ENCODE results near the gene RANBP17.
"Not testable (repeated sequence)": the region's sequence is repeated elsewhere in the genome, so short reads cannot be mapped to it uniquely, and the experiment has no call there.

Gene RANBP17

DNA sequence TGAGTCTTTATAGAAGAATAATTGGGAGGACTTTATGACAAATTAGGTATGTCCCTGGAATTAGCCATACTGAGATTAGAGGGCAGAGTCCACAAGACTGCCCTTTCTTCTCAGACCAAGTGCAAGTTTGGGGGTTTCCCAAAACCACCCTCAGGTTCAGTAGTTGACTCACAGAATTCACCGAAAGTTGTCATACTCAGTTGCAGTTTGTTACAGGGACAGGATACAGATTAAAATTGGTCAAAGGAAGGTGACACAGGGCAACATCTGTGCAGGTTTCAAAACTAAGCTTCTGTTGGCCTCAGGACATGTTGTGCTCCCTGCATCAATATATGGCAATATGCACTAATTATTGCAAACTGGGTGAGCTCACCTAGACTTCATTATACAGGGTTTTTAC, 3.8 kb downstream of the RANBP17 start:
- no peak for DNase-seq (ENCODE audit: insufficient read length, low spot score)
- FAIRE-seq: no peak
- TF ChIP-seq, protein P1, sequence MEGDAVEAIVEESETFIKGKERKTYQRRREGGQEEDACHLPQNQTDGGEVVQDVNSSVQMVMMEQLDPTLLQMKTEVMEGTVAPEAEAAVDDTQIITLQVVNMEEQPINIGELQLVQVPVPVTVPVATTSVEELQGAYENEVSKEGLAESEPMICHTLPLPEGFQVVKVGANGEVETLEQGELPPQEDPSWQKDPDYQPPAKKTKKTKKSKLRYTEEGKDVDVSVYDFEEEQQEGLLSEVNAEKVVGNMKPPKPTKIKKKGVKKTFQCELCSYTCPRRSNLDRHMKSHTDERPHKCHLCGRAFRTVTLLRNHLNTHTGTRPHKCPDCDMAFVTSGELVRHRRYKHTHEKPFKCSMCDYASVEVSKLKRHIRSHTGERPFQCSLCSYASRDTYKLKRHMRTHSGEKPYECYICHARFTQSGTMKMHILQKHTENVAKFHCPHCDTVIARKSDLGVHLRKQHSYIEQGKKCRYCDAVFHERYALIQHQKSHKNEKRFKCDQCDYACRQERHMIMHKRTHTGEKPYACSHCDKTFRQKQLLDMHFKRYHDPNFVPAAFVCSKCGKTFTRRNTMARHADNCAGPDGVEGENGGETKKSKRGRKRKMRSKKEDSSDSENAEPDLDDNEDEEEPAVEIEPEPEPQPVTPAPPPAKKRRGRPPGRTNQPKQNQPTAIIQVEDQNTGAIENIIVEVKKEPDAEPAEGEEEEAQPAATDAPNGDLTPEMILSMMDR (IDR thresholded peaks at IDR 0.05; ENCODE audit: insufficient read depth, missing control alignments): no peak

DNA sequence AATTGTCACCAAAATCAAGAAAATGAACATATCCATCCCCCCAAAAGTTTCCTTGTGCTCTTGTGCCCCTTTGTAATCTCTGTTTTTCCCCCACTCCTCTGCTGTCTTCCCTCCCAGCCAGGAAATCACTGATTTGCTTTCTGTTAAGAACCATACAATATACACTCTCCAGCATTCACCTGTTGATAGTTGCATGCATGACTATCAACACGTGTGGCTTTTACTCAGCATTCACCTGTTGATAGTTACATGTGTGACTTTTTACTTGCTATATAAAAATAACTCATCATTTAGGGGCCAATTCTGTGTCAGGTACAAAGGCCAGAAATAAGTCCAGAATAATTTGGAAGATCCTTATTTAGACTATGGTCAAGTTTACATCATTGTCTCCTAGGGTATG, 6.0 kb downstream of the RANBP17 start:
- FAIRE-seq (no peak), DNase-seq (ENCODE audit: insufficient read length, low spot score) (no peak)
- TF ChIP-seq, protein P1 (IDR thresholded peaks at IDR 0.05; ENCODE audit: insufficient read depth, missing control alignments): no peak

DNA sequence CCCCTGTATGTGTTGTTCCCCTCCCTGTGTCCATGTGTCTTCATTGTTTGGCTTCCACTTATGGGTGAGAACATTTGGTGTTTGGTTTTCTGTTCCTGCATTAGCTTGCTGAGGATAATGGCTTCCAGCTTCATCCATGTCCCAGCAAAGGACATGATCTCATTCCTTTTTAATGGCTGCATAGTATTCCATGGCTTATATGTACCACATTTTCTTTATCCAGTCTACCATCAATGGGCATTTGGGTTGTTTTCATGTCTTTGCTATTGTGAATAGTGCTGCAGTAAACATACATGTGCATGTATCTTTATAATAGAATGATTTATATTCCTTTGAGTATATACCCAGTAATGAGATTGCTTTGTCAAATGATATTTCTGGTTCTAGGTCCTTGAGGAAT, 8.6 kb downstream of the RANBP17 start:
- not testable (repeated sequence) for DNase-seq (ENCODE audit: insufficient read length, low spot score); FAIRE-seq

DNA sequence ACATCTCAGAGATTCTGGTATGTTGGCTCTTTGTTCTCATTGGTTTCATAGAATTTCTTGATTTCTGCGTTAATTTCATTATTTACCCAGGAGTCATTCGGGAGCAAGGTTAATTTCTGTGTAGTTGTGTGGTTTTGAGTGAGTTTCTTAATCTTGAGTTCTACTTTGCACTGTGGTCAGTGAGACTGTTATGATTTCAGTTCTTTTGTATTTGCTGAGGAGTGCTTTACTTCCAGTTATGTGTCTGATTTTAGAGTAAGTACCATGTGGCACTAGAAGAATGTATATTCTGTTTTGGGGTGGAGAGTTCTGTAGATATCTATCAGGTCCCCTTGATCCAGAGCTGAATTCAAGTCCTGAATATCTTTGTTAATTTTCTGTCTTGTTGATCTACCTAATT, 12.2 kb downstream of the RANBP17 start:
- FAIRE-seq (no peak), DNase-seq (ENCODE audit: insufficient read length, low spot score) (no peak)

DNA sequence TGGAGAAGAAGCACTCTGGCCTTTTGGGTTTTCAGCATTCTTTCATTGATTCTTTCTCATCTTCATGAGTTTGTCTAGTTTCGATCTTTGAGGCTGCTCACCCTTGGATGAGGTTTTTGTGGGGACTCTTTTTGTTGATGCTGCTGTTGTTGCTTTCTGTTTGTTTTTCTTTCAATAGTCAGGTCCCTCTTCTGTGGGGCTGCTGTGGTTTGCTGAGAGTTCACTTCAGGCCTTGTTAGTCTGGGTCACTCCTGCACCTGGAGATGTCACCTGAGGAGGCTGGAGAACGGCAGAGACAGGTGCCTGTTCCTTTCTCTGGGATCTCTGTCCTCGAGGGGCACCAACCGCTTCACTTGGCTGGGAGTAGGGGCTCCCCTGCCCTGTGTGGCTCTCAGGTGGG, 14.0 kb downstream of the RANBP17 start:
- DNase-seq (ENCODE audit: insufficient read length, low spot score) (no peak), FAIRE-seq (no peak)
- TF ChIP-seq, protein P1 (IDR thresholded peaks at IDR 0.05; ENCODE audit: insufficient read depth, missing control alignments): no peak

More for the DNA sequence above, 12.2 kb downstream of the RANBP17 start:
- TF ChIP-seq, protein P1 (IDR thresholded peaks at IDR 0.05; ENCODE audit: insufficient read depth, missing control alignments): no peak

GRCh38 chr5:170880084-170880483, 18.3 kb downstream of the RANBP17 start:
- DNase-seq (ENCODE audit: insufficient read length, low spot score) (no peak), FAIRE-seq (no peak)
- TF ChIP-seq, protein P1 (IDR thresholded peaks at IDR 0.05; ENCODE audit: insufficient read depth, missing control alignments): no peak

DNA sequence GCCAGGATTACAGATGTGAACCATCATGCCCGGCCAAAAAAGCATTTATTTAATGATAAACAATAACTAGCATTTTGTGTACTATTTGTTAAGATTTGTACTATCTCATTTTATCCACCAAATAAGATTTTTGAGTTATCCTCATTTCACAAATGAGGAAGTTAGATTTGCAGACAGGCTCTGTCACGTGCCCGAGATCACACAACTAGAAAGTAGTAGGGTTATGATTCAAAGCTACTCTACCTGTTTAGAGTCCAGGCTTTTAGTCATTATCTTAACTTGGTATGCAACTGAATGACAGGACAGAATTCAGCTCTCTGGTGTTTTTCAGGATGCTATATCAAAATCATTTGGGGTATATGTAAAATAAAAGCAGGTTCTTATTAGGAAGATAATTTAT, 20.5 kb downstream of the RANBP17 start:
- no peak for FAIRE-seq
- TF ChIP-seq, protein P1 (IDR thresholded peaks at IDR 0.05; ENCODE audit: insufficient read depth, missing control alignments): no peak

DNA sequence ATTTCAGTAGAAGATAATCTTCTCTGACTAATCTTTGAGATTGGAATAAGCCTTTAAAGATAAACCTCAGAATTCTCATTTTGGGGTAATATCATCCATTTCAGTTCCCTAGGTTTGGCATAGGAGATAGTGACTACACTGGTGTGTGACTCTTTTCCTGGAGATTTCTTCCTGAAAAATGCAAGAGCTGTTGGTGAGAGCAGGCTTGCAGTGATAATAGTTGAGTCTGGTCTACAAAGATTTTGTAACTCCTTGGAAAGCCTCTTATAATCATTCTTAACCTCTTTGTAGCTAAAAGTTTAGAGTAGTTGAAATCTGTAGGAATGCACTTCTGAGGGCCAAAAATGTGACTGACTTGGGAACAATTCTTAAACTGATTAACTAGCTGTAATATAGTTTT, 23.4 kb downstream of the RANBP17 start:
- DNase-seq (ENCODE audit: insufficient read length, low spot score) (no peak), FAIRE-seq (no peak)
- TF ChIP-seq, protein P1 (IDR thresholded peaks at IDR 0.05; ENCODE audit: insufficient read depth, missing control alignments): no peak

More for the DNA sequence above, 20.5 kb downstream of the RANBP17 start:
- no peak for DNase-seq (ENCODE audit: insufficient read length, low spot score)
